Transverse colon (tissue), 4 donors: ENCODE measurements around the gene FCHO2.

ENCODE experiments used
- POLR2AphosphoS5 ChIP-seq, 3 donors: sonication (generic); formaldehyde crosslinking; IDR thresholded peaks; one replicate each; pipeline ENCODE4 v1.6.1; 2016; ENCODE audit warnings: antibody characterized with exemption in 3 of 3
- TF ChIP-seq, protein P1 (sequence below), 5 experiments: fragments of 200-600 bp in 3 of 5; fragments of 450-650 bp in 2 of 5; sonication (generic) in 3 of 5; IDR thresholded peaks; 1 replicate in 2 of 5; 2 replicates in 3 of 5; pipeline ENCODE4 v1.5.1; 2016 to 2017; ENCODE audit warnings: antibody characterized with exemption in 5 of 5, inconsistent platforms in 3 of 5, mild to moderate bottlenecking in 2 of 5, moderate library complexity in 1 of 5

DNA sequence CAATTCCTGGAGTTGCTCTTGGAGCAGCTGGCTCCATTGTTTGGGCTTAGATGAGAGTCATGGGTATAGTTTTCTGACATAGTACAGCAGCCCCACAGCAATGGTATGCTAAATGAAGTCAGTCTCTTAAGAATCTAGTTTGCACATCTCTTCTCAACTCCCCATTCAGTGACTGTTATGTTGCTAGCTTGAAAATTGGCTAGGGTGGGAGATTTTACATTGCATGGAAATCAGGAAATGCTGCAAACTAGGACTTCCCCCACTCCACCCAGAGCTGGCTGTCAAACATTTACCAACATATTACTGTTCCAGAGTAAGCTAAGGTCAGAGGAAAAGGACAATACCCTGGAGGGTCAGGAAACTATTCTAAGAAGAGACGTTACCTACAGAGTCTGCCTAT, 17.6 kb upstream of the FCHO2 start:
- TF ChIP-seq POLR2AphosphoS5 (IDR thresholded peaks at IDR 0.05) = no peak
- TF ChIP-seq, protein P1, sequence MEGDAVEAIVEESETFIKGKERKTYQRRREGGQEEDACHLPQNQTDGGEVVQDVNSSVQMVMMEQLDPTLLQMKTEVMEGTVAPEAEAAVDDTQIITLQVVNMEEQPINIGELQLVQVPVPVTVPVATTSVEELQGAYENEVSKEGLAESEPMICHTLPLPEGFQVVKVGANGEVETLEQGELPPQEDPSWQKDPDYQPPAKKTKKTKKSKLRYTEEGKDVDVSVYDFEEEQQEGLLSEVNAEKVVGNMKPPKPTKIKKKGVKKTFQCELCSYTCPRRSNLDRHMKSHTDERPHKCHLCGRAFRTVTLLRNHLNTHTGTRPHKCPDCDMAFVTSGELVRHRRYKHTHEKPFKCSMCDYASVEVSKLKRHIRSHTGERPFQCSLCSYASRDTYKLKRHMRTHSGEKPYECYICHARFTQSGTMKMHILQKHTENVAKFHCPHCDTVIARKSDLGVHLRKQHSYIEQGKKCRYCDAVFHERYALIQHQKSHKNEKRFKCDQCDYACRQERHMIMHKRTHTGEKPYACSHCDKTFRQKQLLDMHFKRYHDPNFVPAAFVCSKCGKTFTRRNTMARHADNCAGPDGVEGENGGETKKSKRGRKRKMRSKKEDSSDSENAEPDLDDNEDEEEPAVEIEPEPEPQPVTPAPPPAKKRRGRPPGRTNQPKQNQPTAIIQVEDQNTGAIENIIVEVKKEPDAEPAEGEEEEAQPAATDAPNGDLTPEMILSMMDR (IDR thresholded peaks at IDR 0.05) = no peak
